GM12891 (cell line): ENCODE measurements around the gene PAX3.

Experiments used
- POLR2A ChIP-seq: IDR thresholded peaks from 2 replicates; pipeline ENCODE4 v1.6.1; 2011; ENCODE audit warnings: low read depth, low read length, control low read depth
- POLR2AphosphoS5 ChIP-seq: IDR thresholded peaks from 2 replicates; pipeline ENCODE4 v1.6.1; 2011; ENCODE audit warnings: low read depth, low read length, control low read depth

DNA sequence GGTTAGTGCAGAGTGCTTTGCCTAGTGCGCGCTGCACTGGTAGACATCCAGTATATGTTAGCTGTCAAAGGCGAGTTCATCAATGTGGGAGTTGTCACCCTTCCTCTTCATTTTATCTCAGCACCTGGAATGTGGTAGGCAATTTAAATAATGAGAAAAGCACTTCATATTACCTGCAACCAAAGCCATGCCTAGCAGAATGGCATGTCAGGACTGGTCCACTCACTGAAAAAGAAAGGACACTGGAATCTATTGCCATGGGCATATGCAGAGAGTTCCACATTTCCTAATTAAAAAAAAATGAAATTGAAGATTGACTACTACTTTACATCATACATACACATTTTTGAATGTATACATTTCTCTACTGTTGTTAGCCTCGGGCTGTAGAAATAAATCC lies 139.6 kb downstream of the PAX3 start:
- no peak for TF ChIP-seq POLR2A
- no peak for TF ChIP-seq POLR2AphosphoS5
